Activated naive CD4-positive, alpha-beta T cell treated with anti-CD3 and anti-CD28 coated beads for 36 hours (primary cell): ENCODE data around the gene SHROOM3. TPM values are rescaled to one million over a fixed set of nuclear protein-coding genes. Genes with fewer than 3 reads are reported as not detected.
"Not testable (repeated sequence)": the region's sequence is repeated elsewhere in the genome, so short reads cannot be mapped to it uniquely, and the experiment has no call there.

ENCODE experiments used
- CTCF ChIA-PET: fragments of 350-600 bp; sonication (Branson Sonifier 250); formaldehyde crosslinking; loops from one replicate; lab custom pipeline; 2021; ENCODE audit warnings: antibody characterized with exemption; lab: Charles Lee
- DNase-seq: peaks from one replicate; pipeline ENCODE4 v3.0.0-alpha.2; 2020
- H3K27ac Mint-ChIP-seq: one replicate; pipeline ENCODE4 v1.8.0; 2021; ENCODE audit warnings: mild to moderate bottlenecking, mixed read lengths
- H3K27me3 Mint-ChIP-seq: one replicate; pipeline ENCODE4 v1.8.0; 2021; ENCODE audit warnings: low read depth, mixed read lengths
- H3K36me3 Mint-ChIP-seq: one replicate; pipeline ENCODE4 v1.8.0; 2021; ENCODE audit warnings: low read depth, mixed read lengths
- H3K4me1 Mint-ChIP-seq: one replicate; pipeline ENCODE4 v1.8.0; 2021; ENCODE audit warnings: low read depth, mixed read lengths
- H3K4me3 Mint-ChIP-seq: one replicate; pipeline ENCODE4 v1.8.0; 2021; ENCODE audit warnings: mild to moderate bottlenecking, moderate library complexity, mixed read lengths
- H3K9me3 Mint-ChIP-seq: one replicate; pipeline ENCODE4 v1.8.0; 2021; ENCODE audit warnings: mixed read lengths
- intact Hi-C: fragments of 100-400 bp; cut with micrococcal nuclease; formaldehyde crosslinking; loops from one replicate; pipeline ENCODE4 v1.15.1; 2023
- total RNA-seq, 2 experiments: library from RNA; stranded (reverse); gene quantifications; one replicate each; pipeline ENCODE4 v1.2.3, GENCODE V29; 2021

Gene SHROOM3
- total RNA-seq, 2 experiments from 2014 or later: 0.12 to 0.21 TPM

DNA sequence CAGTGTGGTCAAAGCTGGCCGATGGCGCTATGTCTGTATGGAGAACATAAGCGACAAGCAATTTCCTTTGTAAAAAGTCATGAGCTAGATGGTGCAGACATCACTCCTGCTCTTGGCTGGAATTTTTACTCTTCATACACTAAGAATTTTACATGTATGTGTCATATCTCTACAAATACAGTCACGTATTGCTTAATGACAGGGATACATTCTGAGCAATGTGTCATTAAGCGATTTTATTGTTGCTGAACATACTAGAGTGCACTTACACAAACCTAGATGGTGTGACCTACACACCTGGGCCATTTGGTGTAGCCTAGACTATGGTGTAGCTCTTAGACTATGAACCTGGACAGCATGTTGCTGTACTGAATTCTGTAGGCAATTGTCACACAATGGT is 277.5 kb downstream of the SHROOM3 start:
- intact Hi-C loops: no loop called here
- CTCF ChIA-PET: interaction anchor here (1.1 kb wide), 1 partner anchor 45 kb away, joined by 4 read pairs; no protein-coding TSS in a partner anchor
- Mint-ChIP-seq H3K9me3 (no peaks in the 10 kb centered on the region), H3K27ac (no peak overlapping the region), H3K36me3 (no peaks in the 10 kb centered on the region), H3K4me1 (peaks cover 7% of the 10 kb centered on the region), H3K4me3 (no peak overlapping the region), H3K27me3 (peaks cover 2% of the 10 kb centered on the region)
- DNase-seq: no peak

DNA sequence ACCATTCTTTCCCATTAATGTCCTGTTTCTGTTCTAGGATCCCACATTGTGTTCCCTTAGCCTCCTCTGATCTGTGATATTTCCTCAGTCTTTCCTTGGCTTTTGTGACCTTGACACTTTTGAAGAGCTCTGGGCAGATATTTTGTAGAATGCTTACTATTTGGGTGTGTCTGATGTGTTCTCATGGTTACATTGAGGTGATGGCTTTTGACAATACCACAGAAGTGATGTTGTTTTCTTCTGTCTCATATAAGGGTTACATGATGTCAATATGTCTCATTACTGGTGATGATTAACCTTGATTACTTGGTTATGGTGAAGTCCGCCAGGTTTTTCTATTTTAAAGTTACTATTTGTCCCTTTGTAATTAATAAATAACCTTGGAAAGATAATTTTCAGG is 279.2 kb downstream of the SHROOM3 start:
- Mint-ChIP-seq H3K4me1 (peaks cover 7% of the 10 kb centered on the region), H3K36me3 (no peaks in the 10 kb centered on the region), H3K9me3 (no peaks in the 10 kb centered on the region), H3K27ac (no peak overlapping the region), H3K4me3 (no peak overlapping the region), H3K27me3 (peaks cover 7% of the 10 kb centered on the region)
- intact Hi-C loops: no loop called here
- CTCF ChIA-PET: no interaction called here
- DNase-seq: no peak

DNA sequence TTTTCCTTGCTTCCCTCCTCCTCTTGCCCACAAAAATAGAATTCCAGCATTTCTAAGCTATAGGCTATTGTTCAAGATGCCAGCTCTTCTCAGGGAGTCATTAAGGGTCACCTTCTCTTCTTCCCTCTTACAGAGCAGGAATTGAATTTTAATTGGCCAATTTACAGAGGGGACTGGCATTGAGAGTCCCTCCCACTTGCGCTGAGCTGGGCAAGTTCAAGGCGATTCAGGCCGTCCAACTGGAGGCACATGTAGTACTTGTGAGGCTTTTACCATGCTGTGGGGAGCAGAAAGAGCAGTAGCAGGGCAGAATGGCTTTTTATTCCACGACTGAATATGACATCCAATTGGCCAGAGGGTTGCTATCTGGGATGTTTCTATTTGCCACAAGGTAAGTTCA is 281.0 kb downstream of the SHROOM3 start:
- Mint-ChIP-seq H3K4me1 (peaks cover 7% of the 10 kb centered on the region), H3K4me3 (no peak overlapping the region), H3K27me3 (peaks cover 12% of the 10 kb centered on the region), H3K27ac (no peak overlapping the region), H3K36me3 (no peaks in the 10 kb centered on the region), H3K9me3 (no peaks in the 10 kb centered on the region)
- CTCF ChIA-PET: no interaction called here
- DNase-seq: no peak
- intact Hi-C loops: no loop called here

DNA sequence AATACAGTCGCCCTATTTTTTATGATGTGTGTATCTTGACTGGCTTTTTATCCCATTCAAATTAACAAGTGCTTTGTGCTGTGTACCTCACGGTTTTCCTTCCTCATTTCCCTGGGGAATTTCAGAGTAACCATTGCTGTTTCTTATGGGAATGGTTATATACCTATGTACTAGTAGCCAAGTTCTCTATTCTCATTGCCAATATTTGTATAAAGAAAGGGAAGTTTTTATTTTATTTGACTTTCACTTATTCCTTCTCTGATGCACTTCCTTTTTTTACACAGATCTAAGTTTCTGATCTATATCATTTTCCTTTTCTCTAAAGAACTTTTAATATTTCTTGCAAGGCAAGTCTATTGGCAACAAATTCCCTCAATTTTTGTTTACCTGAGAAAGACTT is 281.6 kb downstream of the SHROOM3 start:
- Mint-ChIP-seq H3K9me3 (no peaks in the 10 kb centered on the region), H3K27me3 (peaks cover 12% of the 10 kb centered on the region), H3K4me3 (no peak overlapping the region), H3K36me3 (no peaks in the 10 kb centered on the region), H3K4me1 (peaks cover 7% of the 10 kb centered on the region), H3K27ac (no peak overlapping the region)
- CTCF ChIA-PET: no interaction called here
- intact Hi-C loops: no loop called here
- DNase-seq: no peak

DNA sequence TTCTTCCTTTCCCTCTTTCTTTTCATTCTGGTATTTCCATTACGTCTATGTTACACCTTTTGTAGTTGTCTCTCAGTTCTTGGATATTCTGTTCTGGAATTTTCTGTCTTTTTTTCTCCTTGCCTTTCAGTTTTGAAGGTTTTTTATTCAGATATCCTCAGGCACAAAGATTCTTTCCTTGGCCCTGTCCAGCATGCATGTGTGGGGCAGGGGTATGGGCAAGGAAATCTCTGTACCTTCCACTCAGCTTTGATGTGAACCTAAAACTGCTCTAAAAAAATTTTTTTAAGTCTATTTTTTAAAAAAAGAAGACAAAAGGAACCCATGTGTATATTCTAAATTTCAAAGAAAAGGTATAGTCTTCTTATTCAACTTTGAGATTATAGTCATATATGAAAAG is 282.4 kb downstream of the SHROOM3 start:
- Mint-ChIP-seq H3K4me3 (no peak overlapping the region), H3K27me3 (peaks cover 12% of the 10 kb centered on the region), H3K36me3 (no peaks in the 10 kb centered on the region), H3K4me1 (peaks cover 7% of the 10 kb centered on the region), H3K9me3 (no peaks in the 10 kb centered on the region), H3K27ac (no peak overlapping the region)
- intact Hi-C loops: no loop called here
- DNase-seq: no peak
- CTCF ChIA-PET: no interaction called here

DNA sequence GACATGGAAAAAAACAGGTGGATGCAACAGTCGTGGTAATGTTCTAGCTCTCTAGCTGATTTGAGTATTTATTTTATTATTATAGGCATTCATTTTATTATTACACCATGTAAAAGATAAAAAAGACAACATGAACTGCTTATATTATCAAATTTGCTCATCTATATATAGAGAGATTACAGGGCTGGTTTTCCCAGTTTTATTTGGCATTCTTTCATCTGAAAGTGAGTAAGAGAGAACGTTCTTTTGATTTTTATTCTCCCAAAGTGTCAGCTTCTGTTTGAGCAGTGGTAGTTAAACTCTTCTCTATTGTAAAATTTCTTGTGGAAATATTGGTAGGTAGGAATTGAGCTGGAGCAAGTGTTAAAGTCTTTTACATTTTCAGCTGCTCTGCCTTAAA is 283.0 kb downstream of the SHROOM3 start:
- H3K27ac Mint-ChIP-seq: no peak overlapping the region
- H3K4me1 Mint-ChIP-seq: peaks cover 7% of the 10 kb centered on the region
- intact Hi-C loops: no loop called here
- DNase-seq: no peak
- no peak overlapping the region for H3K4me3 Mint-ChIP-seq
- CTCF ChIA-PET: no interaction called here
- peaks cover 12% of the 10 kb centered on the region for H3K27me3 Mint-ChIP-seq
- no peaks in the 10 kb centered on the region for H3K36me3 Mint-ChIP-seq
- H3K9me3 Mint-ChIP-seq: no peaks in the 10 kb centered on the region

DNA sequence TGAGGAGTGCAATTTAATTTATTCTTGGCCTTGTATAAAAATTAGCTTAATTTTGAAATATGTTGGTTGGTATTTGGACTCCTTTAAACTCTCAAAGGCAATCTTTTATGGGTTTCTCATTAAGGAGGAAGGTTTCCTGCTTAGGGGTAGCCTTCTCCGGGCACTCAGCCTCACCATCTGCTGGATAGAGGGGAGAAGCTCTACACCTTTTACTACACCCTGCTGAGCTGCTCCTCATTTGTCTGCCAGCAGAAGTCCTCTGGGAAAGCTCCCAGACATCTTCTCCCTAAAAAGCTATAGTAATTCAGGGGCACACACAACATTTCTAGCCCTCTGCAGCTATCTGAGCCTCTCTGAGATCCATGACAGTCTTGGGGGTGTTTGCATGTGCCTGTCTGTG is 283.8 kb downstream of the SHROOM3 start:
- H3K9me3 Mint-ChIP-seq: no peaks in the 10 kb centered on the region
- intact Hi-C loops: no loop called here
- no peak for DNase-seq
- peaks cover 12% of the 10 kb centered on the region for H3K27me3 Mint-ChIP-seq
- H3K4me3 Mint-ChIP-seq: no peak overlapping the region
- H3K4me1 Mint-ChIP-seq: peaks cover 15% of the 10 kb centered on the region
- no peaks in the 10 kb centered on the region for H3K36me3 Mint-ChIP-seq
- H3K27ac Mint-ChIP-seq: no peak overlapping the region
- CTCF ChIA-PET: no interaction called here

DNA sequence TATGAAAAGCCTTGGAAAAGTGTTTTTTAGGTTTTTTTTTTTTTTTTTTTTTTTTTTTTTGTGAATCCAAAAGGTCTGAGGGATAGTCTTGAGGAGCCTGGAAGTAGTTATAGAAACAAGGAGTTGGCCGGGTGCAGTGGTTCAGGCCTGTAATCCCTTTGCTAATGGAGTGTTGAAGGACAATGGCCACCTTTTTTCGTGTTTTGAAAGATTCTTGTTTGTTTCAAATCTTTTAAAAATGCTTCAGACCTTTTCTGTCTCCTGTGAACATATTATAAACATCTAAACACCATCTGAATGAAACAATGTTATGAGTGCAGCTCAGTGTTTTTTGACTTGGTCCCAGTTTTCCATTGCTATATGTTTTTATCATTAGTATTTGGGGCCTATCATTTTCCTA is 285.1 kb downstream of the SHROOM3 start:
- H3K27ac Mint-ChIP-seq: no peak overlapping the region
- DNase-seq: no peak
- intact Hi-C loops: no loop called here
- CTCF ChIA-PET: no interaction called here
- no peak overlapping the region for H3K4me3 Mint-ChIP-seq
- peaks cover 12% of the 10 kb centered on the region for H3K27me3 Mint-ChIP-seq
- no peaks in the 10 kb centered on the region for H3K9me3 Mint-ChIP-seq
- H3K36me3 Mint-ChIP-seq: no peaks in the 10 kb centered on the region
- H3K4me1 Mint-ChIP-seq: peaks cover 18% of the 10 kb centered on the region

DNA sequence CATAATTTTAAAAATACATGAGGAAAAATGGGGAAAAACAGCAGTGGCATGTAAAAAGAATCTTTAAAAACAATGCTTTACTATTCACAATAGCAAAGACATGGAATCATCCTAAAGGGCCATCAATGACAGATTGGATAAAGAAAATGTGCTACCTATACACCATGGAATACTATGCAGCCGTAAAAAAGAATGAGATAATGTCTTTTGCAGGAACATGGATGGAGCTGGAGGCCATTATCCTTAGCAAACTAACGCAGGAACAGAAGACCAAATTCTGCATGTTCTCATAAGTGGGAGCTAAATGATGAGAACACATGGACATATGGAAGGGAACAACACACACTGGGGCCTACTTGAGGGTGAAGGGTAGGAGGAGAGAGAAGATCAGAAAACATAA is 287.1 kb downstream of the SHROOM3 start:
- H3K27ac Mint-ChIP-seq: not testable (repeated sequence)
- peaks cover 16% of the 10 kb centered on the region for H3K4me1 Mint-ChIP-seq
- CTCF ChIA-PET: interaction anchor here (1.1 kb wide), 1 partner anchor 10 kb away, joined by 3 read pairs; no protein-coding TSS in a partner anchor

DNA sequence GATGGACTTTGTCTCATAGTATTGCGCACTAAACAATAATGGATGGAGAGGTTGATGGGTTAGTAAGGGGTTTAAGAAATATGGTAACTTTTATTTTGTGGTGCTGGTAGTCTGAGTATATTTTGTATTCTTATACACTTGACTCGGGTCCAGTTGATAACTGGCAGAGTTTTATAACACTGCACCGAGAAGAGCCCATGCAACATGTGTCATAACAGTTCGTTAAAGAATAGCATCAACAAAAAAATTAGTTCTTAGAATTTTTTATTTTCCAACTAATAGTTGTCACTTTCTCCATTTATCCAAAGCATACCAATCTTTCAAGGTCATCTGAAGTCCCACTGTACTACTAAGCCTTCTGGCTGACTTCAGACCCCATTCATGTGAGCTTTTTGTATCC is 287.8 kb downstream of the SHROOM3 start:
- no peak overlapping the region for H3K4me3 Mint-ChIP-seq
- no peak for DNase-seq
- peaks cover 17% of the 10 kb centered on the region for H3K27me3 Mint-ChIP-seq
- no peak overlapping the region for H3K27ac Mint-ChIP-seq
- intact Hi-C loops: no loop called here
- H3K9me3 Mint-ChIP-seq: no peaks in the 10 kb centered on the region
- H3K36me3 Mint-ChIP-seq: no peaks in the 10 kb centered on the region
- peaks cover 13% of the 10 kb centered on the region for H3K4me1 Mint-ChIP-seq
- CTCF ChIA-PET: interaction anchor here (1.1 kb wide), 1 partner anchor 9 kb away, joined by 3 read pairs; no protein-coding TSS in a partner anchor

More for the DNA sequence above, 287.1 kb downstream of the SHROOM3 start:
- intact Hi-C loops, DNase-seq, H3K36me3 Mint-ChIP-seq, H3K9me3 Mint-ChIP-seq, H3K4me3 Mint-ChIP-seq: not testable (repeated sequence)
- peaks cover 18% of the 10 kb centered on the region for H3K27me3 Mint-ChIP-seq

DNA sequence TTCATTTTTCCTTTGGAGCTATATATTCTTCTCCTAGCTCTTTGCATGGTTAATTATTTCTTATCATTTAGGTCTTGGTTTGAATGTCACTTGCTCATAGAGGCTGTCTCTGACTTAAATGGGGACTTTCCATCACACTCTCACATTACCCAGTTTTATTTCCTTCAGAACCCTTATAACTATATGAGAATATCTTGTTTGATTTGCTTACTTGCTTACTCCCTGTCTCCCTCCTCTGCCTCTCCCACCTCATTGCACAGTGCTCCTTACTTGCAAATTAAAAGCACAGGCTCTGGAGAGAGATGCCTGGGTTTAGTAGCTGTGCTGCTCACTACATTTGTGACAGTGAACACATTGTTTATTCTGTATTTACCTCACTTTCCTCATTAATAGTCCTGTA is 288.3 kb downstream of the SHROOM3 start:
- DNase-seq: no peak
- Mint-ChIP-seq H3K4me3 (no peak overlapping the region), H3K36me3 (no peaks in the 10 kb centered on the region), H3K27me3 (peaks cover 17% of the 10 kb centered on the region), H3K27ac (no peak overlapping the region), H3K4me1 (peaks cover 13% of the 10 kb centered on the region), H3K9me3 (no peaks in the 10 kb centered on the region)
- CTCF ChIA-PET: interaction anchor here (1.1 kb wide), 1 partner anchor 9 kb away, joined by 3 read pairs; no protein-coding TSS in a partner anchor
- intact Hi-C loops: no loop called here

DNA sequence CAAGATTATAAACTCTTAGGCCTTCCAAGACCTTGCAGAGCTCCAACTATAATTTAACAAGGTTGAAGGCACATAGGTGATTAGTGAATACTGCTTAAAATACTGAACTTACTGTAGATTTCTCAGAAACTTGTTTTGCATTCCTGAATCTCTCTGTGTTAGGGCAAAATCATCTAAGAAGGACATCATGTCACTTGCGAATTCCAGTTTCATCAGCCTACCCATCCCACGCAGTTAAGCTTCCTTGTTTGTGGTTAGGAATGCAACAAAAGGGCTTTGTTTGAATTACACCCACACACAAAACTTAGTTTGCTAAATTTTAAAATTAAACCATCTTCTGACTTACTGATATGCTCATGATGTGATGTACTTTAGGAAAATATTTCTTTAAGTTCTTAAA is 288.9 kb downstream of the SHROOM3 start:
- CTCF ChIA-PET: interaction anchor here (0.6 kb wide), 1 partner anchor 62 kb away, joined by 3 read pairs; no protein-coding TSS in a partner anchor
- H3K27me3 Mint-ChIP-seq: peaks cover 15% of the 10 kb centered on the region

DNA sequence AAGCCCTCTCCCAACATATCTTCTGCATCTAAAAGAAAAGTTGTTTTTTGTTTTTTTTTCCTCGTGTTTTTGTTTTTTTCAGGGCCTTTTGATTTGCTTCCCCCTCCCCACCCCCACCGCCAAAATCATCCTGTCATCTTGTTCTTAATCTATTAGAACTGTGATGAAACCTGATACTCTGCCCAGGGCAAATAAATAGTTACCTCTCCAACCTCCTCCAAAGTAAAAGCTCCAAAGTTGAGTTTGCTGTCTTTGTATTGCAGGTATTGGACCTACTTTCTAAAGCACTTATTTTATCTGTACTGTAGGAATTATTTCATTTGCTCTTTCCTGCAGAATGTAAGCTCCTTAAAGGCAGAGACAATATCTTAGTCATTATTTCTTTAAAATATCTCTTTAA is 290.0 kb downstream of the SHROOM3 start:
- CTCF ChIA-PET: no interaction called here
- H3K9me3 Mint-ChIP-seq: no peaks in the 10 kb centered on the region
- H3K27me3 Mint-ChIP-seq: peaks cover 7% of the 10 kb centered on the region
- no peaks in the 10 kb centered on the region for H3K36me3 Mint-ChIP-seq
- H3K4me3 Mint-ChIP-seq: no peak overlapping the region
- peaks cover 13% of the 10 kb centered on the region for H3K4me1 Mint-ChIP-seq
- H3K27ac Mint-ChIP-seq: no peak overlapping the region
- DNase-seq: no peak
- intact Hi-C loops: no loop called here

More for the DNA sequence above, 288.9 kb downstream of the SHROOM3 start:
- intact Hi-C loops: no loop called here
- Mint-ChIP-seq H3K4me3 (no peak overlapping the region), H3K4me1 (peaks cover 13% of the 10 kb centered on the region), H3K27ac (no peak overlapping the region), H3K36me3 (no peaks in the 10 kb centered on the region), H3K9me3 (no peaks in the 10 kb centered on the region)
- no peak for DNase-seq
